ENCODE measurements around the gene NOTUM. TPM values are rescaled to one million over a fixed set of nuclear protein-coding genes. Genes with fewer than 3 reads are reported as not detected.

NOTUM gene
- total and polyA plus RNA-seq, 9 of the 15 experiments (the other 6 are each of a cell fraction or from before 2014, with no cell fraction given), result 0.03 to 14.0 (median 4.1) TPM

DNA sequence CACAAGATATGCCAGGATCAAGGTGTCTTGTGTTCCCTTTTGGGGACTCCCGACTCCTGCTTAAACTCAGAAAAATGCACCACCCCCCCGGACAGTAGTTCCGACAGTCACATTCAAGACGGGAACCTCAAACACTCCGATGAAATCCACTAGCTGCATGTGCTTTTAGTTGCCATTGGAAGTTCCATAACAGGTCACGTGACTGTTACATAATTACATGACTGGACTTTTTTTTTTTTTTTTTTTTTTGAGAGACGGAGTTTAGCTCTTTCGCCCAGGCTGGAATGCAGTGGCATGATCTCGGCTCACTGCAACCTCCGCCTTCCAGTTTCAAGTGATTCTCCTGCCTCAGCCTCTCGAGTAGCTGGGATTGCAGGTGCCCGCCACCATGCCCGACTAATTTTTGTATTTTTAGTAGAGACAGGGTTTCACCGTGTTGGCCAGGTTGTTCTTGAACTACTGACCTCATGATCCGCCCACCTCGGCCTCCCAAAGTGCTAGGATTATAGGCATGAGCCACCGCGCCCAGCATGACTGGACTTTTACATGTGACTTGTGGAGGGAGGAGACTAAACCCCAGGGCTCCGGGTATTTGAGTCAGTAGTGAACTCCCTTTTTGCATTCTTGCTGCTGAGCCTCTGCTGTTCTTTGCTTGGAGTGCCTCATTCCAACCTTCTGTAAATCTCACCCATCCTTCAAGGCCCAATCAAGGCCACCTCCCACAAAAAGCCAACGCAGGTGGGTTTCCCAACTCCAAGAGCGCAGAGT, 44.6 kb downstream of the NOTUM start (continued):
- TF ChIP-seq, protein P1, sequence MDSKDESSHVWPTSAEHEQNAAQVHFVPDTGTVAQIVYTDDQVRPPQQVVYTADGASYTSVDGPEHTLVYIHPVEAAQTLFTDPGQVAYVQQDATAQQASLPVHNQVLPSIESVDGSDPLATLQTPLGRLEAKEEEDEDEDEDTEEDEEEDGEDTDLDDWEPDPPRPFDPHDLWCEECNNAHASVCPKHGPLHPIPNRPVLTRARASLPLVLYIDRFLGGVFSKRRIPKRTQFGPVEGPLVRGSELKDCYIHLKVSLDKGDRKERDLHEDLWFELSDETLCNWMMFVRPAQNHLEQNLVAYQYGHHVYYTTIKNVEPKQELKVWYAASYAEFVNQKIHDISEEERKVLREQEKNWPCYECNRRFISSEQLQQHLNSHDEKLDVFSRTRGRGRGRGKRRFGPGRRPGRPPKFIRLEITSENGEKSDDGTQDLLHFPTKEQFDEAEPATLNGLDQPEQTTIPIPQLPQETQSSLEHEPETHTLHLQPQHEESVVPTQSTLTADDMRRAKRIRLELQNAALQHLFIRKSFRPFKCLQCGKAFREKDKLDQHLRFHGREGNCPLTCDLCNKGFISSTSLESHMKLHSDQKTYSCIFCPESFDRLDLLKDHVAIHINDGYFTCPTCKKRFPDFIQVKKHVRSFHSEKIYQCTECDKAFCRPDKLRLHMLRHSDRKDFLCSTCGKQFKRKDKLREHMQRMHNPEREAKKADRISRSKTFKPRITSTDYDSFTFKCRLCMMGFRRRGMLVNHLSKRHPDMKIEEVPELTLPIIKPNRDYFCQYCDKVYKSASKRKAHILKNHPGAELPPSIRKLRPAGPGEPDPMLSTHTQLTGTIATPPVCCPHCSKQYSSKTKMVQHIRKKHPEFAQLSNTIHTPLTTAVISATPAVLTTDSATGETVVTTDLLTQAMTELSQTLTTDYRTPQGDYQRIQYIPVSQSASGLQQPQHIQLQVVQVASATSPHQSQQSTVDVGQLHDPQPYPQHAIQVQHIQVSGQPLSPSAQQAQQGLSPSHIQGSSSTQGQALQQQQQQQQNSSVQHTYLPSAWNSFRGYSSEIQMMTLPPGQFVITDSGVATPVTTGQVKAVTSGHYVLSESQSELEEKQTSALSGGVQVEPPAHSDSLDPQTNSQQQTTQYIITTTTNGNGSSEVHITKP (IDR thresholded peaks at IDR 0.05; ENCODE audit: partially characterized antibody), result peak; percentile 34
- TF ChIP-seq SNIP1 (IDR thresholded peaks at IDR 0.05; ENCODE audit: low read depth) (no peak), CBX2 (IDR thresholded peaks at IDR 0.05; ENCODE audit: insufficient read depth, low read length, poor library complexity, severe bottlenecking) (no peak), CBFA2T2 (conservative IDR thresholded peaks at IDR 0.05) (peak; percentile 60), DIDO1 (tag; IDR thresholded peaks at IDR 0.05; ENCODE audit: low read depth) (no peak), NEUROD1 (IDR thresholded peaks at IDR 0.05; ENCODE audit: borderline replicate concordance, low read depth, low read length, partially characterized antibody) (no peak), HIVEP1 (CRISPR knock-in tag; IDR thresholded peaks at IDR 0.05) (no peak), ARID4B (CRISPR knock-in tag; IDR thresholded peaks at IDR 0.05) (no peak), FOXP1 (CRISPR knock-in tag; IDR thresholded peaks at IDR 0.05) (no peak), ZKSCAN3 (CRISPR knock-in tag; IDR thresholded peaks at IDR 0.05) (no peak)
